H1 (cell line): Measurements from ENCODE around the gene SHROOM3. TPM values are rescaled to one million over a fixed set of nuclear protein-coding genes. Genes with fewer than 3 reads are reported as not detected.

ENCODE experiments used
- CTCF ChIA-PET: fragments of 300-600 bp; sonication (Branson Sonifier 250); formaldehyde crosslinking; loops from one replicate; lab custom pipeline; 2021; ENCODE audit not compliant: partially characterized antibody; lab: Charles Lee
- POLR2A ChIA-PET: fragments of 300-600 bp; sonication (Branson Sonifier 250); formaldehyde crosslinking; loops from one replicate; lab custom pipeline; 2021; ENCODE audit warnings: inconsistent platforms; ENCODE audit not compliant: partially characterized antibody; lab: Charles Lee
- DNase-seq, 2 experiments: peaks; one replicate each; pipeline versions ENCODE4 v3.0.0 to v3.0.0-alpha.2; 2010 to 2022; ENCODE audit warnings: low spot score in 2 of 2, low read depth in 1 of 2, mixed read lengths in 1 of 2
- FAIRE-seq: peaks from 2 replicates; lab custom pipeline; 2011; peaks lifted over from hg19 to GRCh38; lab: Jason Lieb, UNC
- H2AFZ ChIP-seq: 2 replicates; pipeline ENCODE4 v1.8.1; 2012; ENCODE audit warnings: low read length, inconsistent platforms
- H2AK5ac ChIP-seq: 2 replicates; pipeline ENCODE4 v1.6.1; 2013; ENCODE audit warnings: low read depth, low read length
- H2BK120ac ChIP-seq: replicated peaks from 2 replicates; pipeline ENCODE3; 2013; ENCODE audit warnings: low read depth, low read length, inconsistent platforms
- H2BK12ac ChIP-seq: 2 replicates; pipeline ENCODE4 v1.6.1; 2013; ENCODE audit warnings: low read depth, low read length
- H2BK15ac ChIP-seq: 2 replicates; pipeline ENCODE4 v1.6.1; 2013; ENCODE audit warnings: low read length
- H2BK20ac ChIP-seq: 2 replicates; pipeline ENCODE4 v1.6.1; 2013; ENCODE audit warnings: low read length
- H2BK5ac ChIP-seq: 2 replicates; pipeline ENCODE4 v1.6.1; 2013; ENCODE audit warnings: low read depth, low read length
- H3K14ac ChIP-seq: 2 replicates; pipeline ENCODE4 v1.6.1; 2013; ENCODE audit warnings: inconsistent platforms; ENCODE audit not compliant: insufficient read length
- H3K18ac ChIP-seq: 2 replicates; pipeline ENCODE4 v1.6.1; 2013; ENCODE audit warnings: low read length; ENCODE audit errors: extremely low read depth
- H3K23ac ChIP-seq: 2 replicates; pipeline ENCODE4 v1.6.1; 2013; ENCODE audit warnings: inconsistent platforms; ENCODE audit not compliant: insufficient read length
- H3K23me2 ChIP-seq: 2 replicates; pipeline ENCODE4 v1.6.1; 2013; ENCODE audit warnings: low read depth, low read length
- H3K27ac ChIP-seq: 2 replicates; pipeline ENCODE4 v1.6.1; 2011; ENCODE audit warnings: low read depth, low read length, inconsistent platforms
- H3K27me3 ChIP-seq, 4 experiments: replicated peaks in 1 of 4; 1 replicate in 1 of 4; 2 replicates in 3 of 4; pipeline versions ENCODE4 v1.6.1 to v1.8.1; 2011 to 2013; ENCODE audit warnings: low read length in 3 of 4, mild to moderate bottlenecking in 3 of 4, inconsistent platforms in 2 of 4, mixed read lengths in 2 of 4, moderate library complexity in 1 of 4; ENCODE audit not compliant: control insufficient read depth in 3 of 4, insufficient read depth in 3 of 4; ENCODE audit errors: extremely low read depth in 1 of 4
- H3K36me3 ChIP-seq, 4 experiments: 2 replicates each; pipeline versions ENCODE4 v1.6.1 to v1.8.1; 2011 to 2013; ENCODE audit warnings: mild to moderate bottlenecking in 4 of 4, low read length in 3 of 4, moderate library complexity in 2 of 4, control low read depth in 1 of 4, inconsistent platforms in 1 of 4; ENCODE audit not compliant: insufficient read depth in 4 of 4, control insufficient read depth in 2 of 4
- H3K4ac ChIP-seq: replicated peaks from 2 replicates; pipeline ENCODE3; 2013; ENCODE audit warnings: low read length, low read depth, mixed read lengths, inconsistent platforms; ENCODE audit not compliant: insufficient read length
- H3K4me1 ChIP-seq, 4 experiments: replicated peaks in 1 of 4; 1 replicate in 1 of 4; 2 replicates in 3 of 4; pipeline versions ENCODE4 v1.6.1 to v1.8.1; 2011 to 2013; ENCODE audit warnings: low read length in 3 of 4, inconsistent platforms in 2 of 4, mixed read lengths in 1 of 4; ENCODE audit not compliant: insufficient read depth in 4 of 4, control insufficient read depth in 3 of 4
- H3K4me2 ChIP-seq, 2 experiments: 2 replicates each; pipeline versions ENCODE4 v1.6.1 to v1.8.1; 2011 to 2013; ENCODE audit warnings: low read depth in 2 of 2, low read length in 2 of 2, control low read depth in 1 of 2, inconsistent platforms in 1 of 2, mild to moderate bottlenecking in 1 of 2; ENCODE audit not compliant: insufficient read depth in 1 of 2
- H3K4me3 ChIP-seq, 4 experiments: fragments of 200-600, 300-600 bp in 1 of 4; sonication (generic), shearing (Covaris generic), sonication (Bioruptor Twin) in 1 of 4; 2 replicates each; pipeline versions ENCODE4 v1.5.1 to v1.8.1; 2011 to 2016; ENCODE audit warnings: low read length in 4 of 4, low read depth in 3 of 4, control low read depth in 2 of 4, inconsistent platforms in 2 of 4, mild to moderate bottlenecking in 2 of 4, mixed read lengths in 1 of 4, moderate library complexity in 1 of 4; ENCODE audit not compliant: insufficient read depth in 2 of 4; ENCODE audit errors: extremely low read depth in 1 of 4
- H3K56ac ChIP-seq: replicated peaks from 2 replicates; pipeline ENCODE3; 2013; ENCODE audit warnings: low read depth, mild to moderate bottlenecking, mixed read lengths, low read length, inconsistent platforms; ENCODE audit not compliant: insufficient read length
- H3K79me1 ChIP-seq: 2 replicates; pipeline ENCODE4 v1.6.1; 2013; ENCODE audit warnings: low read depth, low read length, control low read depth
- H3K79me2 ChIP-seq, 2 experiments: 2 replicates each; pipeline versions ENCODE4 v1.6.1 to v1.8.1; 2012 to 2013; ENCODE audit warnings: low read length in 2 of 2, mild to moderate bottlenecking in 2 of 2, inconsistent platforms in 1 of 2; ENCODE audit not compliant: insufficient read depth in 2 of 2, control insufficient read depth in 1 of 2
- H3K9ac ChIP-seq, 4 experiments: replicated peaks in 1 of 4; 1 replicate in 1 of 4; 2 replicates in 3 of 4; pipeline versions ENCODE4 v1.6.1 to v1.8.1; 2011 to 2013; ENCODE audit warnings: low read depth in 3 of 4, low read length in 3 of 4, control low read depth in 2 of 4, mild to moderate bottlenecking in 2 of 4, moderate library complexity in 2 of 4, inconsistent platforms in 1 of 4; ENCODE audit errors: extremely low read depth in 1 of 4
- H3K9me3 ChIP-seq, 2 experiments: 2 replicates each; pipeline versions ENCODE4 v1.6.1 to v1.8.1; 2012 to 2013; ENCODE audit warnings: mild to moderate bottlenecking in 2 of 2, moderate library complexity in 2 of 2, control low read depth in 1 of 2, inconsistent platforms in 1 of 2, low read depth in 1 of 2, low read length in 1 of 2, mixed read lengths in 1 of 2; ENCODE audit not compliant: insufficient read depth in 2 of 2
- H4K20me1 ChIP-seq, 2 experiments: replicated peaks in 1 of 2; 2 replicates each; pipeline versions ENCODE3 to v1.8.1; 2011 to 2013; ENCODE audit warnings: inconsistent platforms in 2 of 2, low read length in 2 of 2, mild to moderate bottlenecking in 1 of 2; ENCODE audit not compliant: insufficient read depth in 2 of 2, control insufficient read depth in 1 of 2
- H4K5ac ChIP-seq: 2 replicates; pipeline ENCODE4 v1.6.1; 2013; ENCODE audit warnings: low read length, low read depth, mixed read lengths, inconsistent platforms; ENCODE audit not compliant: insufficient read length
- H4K8ac ChIP-seq: 2 replicates; pipeline ENCODE4 v1.8.0; 2013; ENCODE audit warnings: mild to moderate bottlenecking, moderate library complexity, low read length, inconsistent platforms; ENCODE audit not compliant: insufficient read depth; ENCODE audit errors: extremely low read depth
- H4K91ac ChIP-seq: replicated peaks from 2 replicates; pipeline ENCODE3; 2013; ENCODE audit warnings: low read length, mixed read lengths, inconsistent platforms; ENCODE audit not compliant: insufficient read length
- ATF2 ChIP-seq: IDR thresholded peaks from 2 replicates; pipeline ENCODE4 v1.6.1; 2012; ENCODE audit warnings: low read length, inconsistent platforms
- POLR2AphosphoS5 ChIP-seq: IDR thresholded peaks from 2 replicates; pipeline ENCODE4 v1.6.1; 2011; ENCODE audit warnings: low read depth, low read length
- WGBS, 2 experiments: shearing (Covaris generic) in 1 of 2; methylation state at CpG; one replicate each; pipeline versions ENCODE4 v1.1.6 to v1.1.7; 2013 to 2015; ENCODE audit warnings: low lambda C conversion rate in 2 of 2, mixed read lengths in 2 of 2, inconsistent platforms in 1 of 2, low coverage in 1 of 2, missing lambda C conversion rate in 1 of 2; ENCODE audit not compliant: insufficient replicate concordance in 2 of 2, insufficient coverage in 1 of 2, insufficient read length in 1 of 2; ENCODE audit errors: extremely low coverage in 1 of 2, missing lambda C conversion rate in 1 of 2; 5-methylcytosine and 5-hydroxymethylcytosine counted together
- polyA plus RNA-seq, 7 experiments: library from polyadenylated mRNA; depleted of rRNA in 3 of 7; stranded (reverse) in 5 of 7; unstranded in 2 of 7; fragments of >200 nt in 5 of 7; fragments of 200-250 nt in 2 of 7; gene quantifications; 1 replicate in 5 of 7; 2 replicates in 1 of 7; 4 replicates in 1 of 7; pipeline versions ENCODE4 v1.2.1 to v1.2.3, GENCODE V29; 2011 to 2013; ENCODE audit warnings: missing spikeins in 2 of 7, mixed read lengths in 2 of 7
- total RNA-seq: library from RNA; stranded (reverse); fragmentation: NEBNext Ultra II Directional; extraction: Animal tissue kit (Norgen Biotek cat#: 25700); gene quantifications from 2 replicates; pipeline ENCODE4 v1.2.1, GENCODE V29; 2021

Gene SHROOM3
- total and polyA plus RNA-seq, 2 of the 8 experiments (the other 6 are each of a cell fraction or from before 2014, with no cell fraction given): 15.8 to 34.0 TPM

GRCh38 chr4:76787898-76788297, 352.9 kb downstream of the SHROOM3 start:
- no peak overlapping the region for H3K18ac ChIP-seq
- FAIRE-seq: no peak
- H2AK5ac ChIP-seq: peak overlapping the region; percentile 53; the same call in 1 of the 2 replicates
- H3K23me2 ChIP-seq: no peaks in the 10 kb centered on the region; the same call in 1 of the 2 replicates
- TF ChIP-seq POLR2AphosphoS5 (peak; percentile 20; the same call in 1 of the 2 replicates), ATF2 (no peak)
- TF ChIP-seq, all 59 proteins: peak for 1
- no peak overlapping the region for H3K27ac ChIP-seq
- CTCF ChIA-PET: interaction anchor here (1.2 to 2.6 kb wide), 5 partner anchors 14 to 284 kb away, joined by 3 to 7 read pairs (median 4); no protein-coding TSS in a partner anchor
- H2BK20ac ChIP-seq: peak overlapping the region; percentile 72; the same call in 1 of the 2 replicates
- POLR2A ChIA-PET: interaction anchor here (1.1 to 1.6 kb wide), 2 partner anchors 9 to 14 kb away, joined by 3 to 5 read pairs; no protein-coding TSS in a partner anchor
- H3K4me1 ChIP-seq: peaks cover 0 to 4% (median 2%) of the 10 kb centered on the region in 4 experiments; a peak in 6 of 7 replicates
- no peak overlapping the region for H3K9ac ChIP-seq
- 95% methylated on average over 1 of the region's 1 CpG; no CpG with 5 or more reads in 1 of the 2 experiments for WGBS, 2 experiments
- H4K8ac ChIP-seq: no peak overlapping the region
- no peaks in the 10 kb centered on the region for H3K79me2 ChIP-seq
- H4K5ac ChIP-seq: no peak overlapping the region
- peak overlapping the region; percentile 47 for H2BK120ac ChIP-seq
- peak overlapping the region; percentile 23 for H3K14ac ChIP-seq
- H2BK5ac ChIP-seq: no peak overlapping the region
- H2BK15ac ChIP-seq: no peak overlapping the region
- no peaks in the 10 kb centered on the region for H3K9me3 ChIP-seq
- no peak overlapping the region for H2AFZ ChIP-seq
- no peaks in the 10 kb centered on the region for H3K79me1 ChIP-seq
- DNase-seq: no peak
- H2BK12ac ChIP-seq: peak overlapping the region; percentile 50; the same call in 1 of the 2 replicates
- no peak overlapping the region for H4K91ac ChIP-seq
- H3K36me3 ChIP-seq: no peaks in the 10 kb centered on the region; a peak in 1 of 8 replicates
- peaks cover 0 to 3% of the 10 kb centered on the region in 2 experiments for H4K20me1 ChIP-seq
- no peak overlapping the region for H3K56ac ChIP-seq
- H3K23ac ChIP-seq: no peak overlapping the region
- H3K4me3 ChIP-seq: no peak overlapping the region
- H3K27me3 ChIP-seq: no peaks in the 10 kb centered on the region
- peak overlapping the region; percentile 23 for H3K4ac ChIP-seq
- no peak overlapping the region for H3K4me2 ChIP-seq
